HFFc6 (cell line): ENCODE data around the gene TUBGCP6. TPM values are rescaled to one million over a fixed set of nuclear protein-coding genes. Genes with fewer than 3 reads are reported as not detected.

Experiments used
- DNase-seq: peaks from one replicate; pipeline ENCODE4 v3.0.0-alpha.2; 2018
- H3K27ac Mint-ChIP-seq: 2 replicates; pipeline ENCODE4 v1.8.0; 2020; ENCODE audit warnings: mild to moderate bottlenecking, mixed read lengths
- H3K27me3 Mint-ChIP-seq: 2 replicates; pipeline ENCODE4 v1.8.0; 2021; ENCODE audit warnings: mild to moderate bottlenecking, moderate library complexity, mixed read lengths; ENCODE audit not compliant: insufficient read depth
- H3K36me3 Mint-ChIP-seq: 2 replicates; pipeline ENCODE4 v1.8.0; 2021; ENCODE audit warnings: low read depth, mixed read lengths
- H3K4me1 Mint-ChIP-seq: 2 replicates; pipeline ENCODE4 v1.8.0; 2020; ENCODE audit warnings: low read depth, mixed read lengths
- H3K4me3 Mint-ChIP-seq: 2 replicates; pipeline ENCODE4 v1.8.0; 2020; ENCODE audit warnings: mild to moderate bottlenecking, moderate library complexity, mixed read lengths
- H3K9me3 Mint-ChIP-seq: 2 replicates; pipeline ENCODE4 v1.8.0; 2020; ENCODE audit warnings: mild to moderate bottlenecking, mixed read lengths
- CTCF ChIP-seq: fragments of 200-600 bp; sonication (generic); IDR thresholded peaks from 2 replicates; pipeline ENCODE4 v1.5.0; 2021; ENCODE audit warnings: antibody characterized with exemption, mild to moderate bottlenecking
- total RNA-seq, 6 experiments: library from RNA; stranded (reverse); fragmentation: NEBNext Ultra II Directional; extraction: Animal tissue kit (Norgen Biotek cat#: 25700); gene quantifications; 2 replicates in 1 of 6; 3 replicates in 5 of 6; pipeline ENCODE4 v1.2.3, GENCODE V29; 2021

The TUBGCP6 gene
- total RNA-seq, 6 experiments from 2014 or later: 20.1 to 26.8 (median 21.7) TPM

- DNase-seq: no peak
- H3K36me3 Mint-ChIP-seq: peaks cover 29% of the 10 kb centered on the region; the same call in 1 of the 2 replicates
- no peaks in the 10 kb centered on the region for H3K9me3 Mint-ChIP-seq
- H3K4me1 Mint-ChIP-seq: no peaks in the 10 kb centered on the region
- H3K4me3 Mint-ChIP-seq: no peak overlapping the region
- peaks cover 3% of the 10 kb centered on the region for H3K27me3 Mint-ChIP-seq
- H3K27ac Mint-ChIP-seq: no peak overlapping the region
- TF ChIP-seq CTCF: no peak
Observed at GRCh38 chr22:50216055-50216683, 28.7 kb downstream of the TUBGCP6 start.

- Mint-ChIP-seq H3K27ac (no peak overlapping the region), H3K9me3 (no peaks in the 10 kb centered on the region)
Observed at GRCh38 chr22:50215297-50216054, 29.3 kb downstream of the TUBGCP6 start.

GRCh38 chr22:50213263-50213662 is 31.6 kb downstream of the TUBGCP6 start:
- peaks cover 37% of the 10 kb centered on the region for H3K36me3 Mint-ChIP-seq
- no peaks in the 10 kb centered on the region for H3K4me1 Mint-ChIP-seq
- peak overlapping the region; percentile 19; the same call in 1 of the 2 replicates for H3K27ac Mint-ChIP-seq
- H3K9me3 Mint-ChIP-seq: no peaks in the 10 kb centered on the region
- TF ChIP-seq CTCF: no peak
- peaks cover 9% of the 10 kb centered on the region for H3K27me3 Mint-ChIP-seq
- no peak overlapping the region for H3K4me3 Mint-ChIP-seq
- no peak for DNase-seq

More at GRCh38 chr22:50215297-50216054, 29.3 kb downstream of the TUBGCP6 start:
- TF ChIP-seq CTCF: no peak
- Mint-ChIP-seq H3K36me3 (peaks cover 32% of the 10 kb centered on the region; the same call in 1 of the 2 replicates), H3K4me3 (no peak overlapping the region), H3K4me1 (no peaks in the 10 kb centered on the region), H3K27me3 (peaks cover 3% of the 10 kb centered on the region)
- DNase-seq: no peak

GRCh38 chr22:50211147-50211546 is 33.7 kb downstream of the TUBGCP6 start:
- Mint-ChIP-seq H3K36me3 (peaks cover 37% of the 10 kb centered on the region), H3K27ac (no peak overlapping the region)

More at GRCh38 chr22:50211147-50211546, 33.7 kb downstream of the TUBGCP6 start:
- Mint-ChIP-seq H3K9me3 (no peaks in the 10 kb centered on the region), H3K4me1 (no peaks in the 10 kb centered on the region), H3K4me3 (no peak overlapping the region), H3K27me3 (peaks cover 8% of the 10 kb centered on the region)
- TF ChIP-seq CTCF: no peak
- no peak for DNase-seq
